Common myeloid progenitor, CD34-positive (primary cell): Measurements from ENCODE around the gene LOXL1.

ENCODE experiments used
- CTCF ChIA-PET: fragments of 350-600 bp; sonication (Branson Sonifier 250); formaldehyde crosslinking; loops from one replicate; lab custom pipeline; 2021; ENCODE audit warnings: antibody characterized with exemption; lab: Charles Lee
- POLR2A ChIA-PET: fragments of 350-600 bp; sonication (Branson Sonifier 250); formaldehyde crosslinking; loops from one replicate; lab custom pipeline; 2021; ENCODE audit warnings: antibody characterized with exemption; lab: Charles Lee
- DNase-seq, 3 donors: peaks; one replicate each; pipeline versions ENCODE4 v3.0.0 to v3.0.0-alpha.2; 2013
- H3K27ac ChIP-seq, 2 experiments: 1 replicate in 1 of 2; 2 replicates in 1 of 2; pipeline ENCODE4 v1.7.0; 2013; ENCODE audit warnings: inconsistent platforms in 2 of 2, low read length in 2 of 2, mild to moderate bottlenecking in 2 of 2, low read depth in 1 of 2, moderate library complexity in 1 of 2; ENCODE audit not compliant: severe bottlenecking in 2 of 2, insufficient read depth in 1 of 2, poor library complexity in 1 of 2
- H3K27me3 ChIP-seq, 5 experiments: replicated peaks in 2 of 5; 1 replicate in 3 of 5; 2 replicates in 2 of 5; pipeline versions ENCODE4 v1.6.1 to v1.7.0; 2013; ENCODE audit warnings: low read length in 4 of 5, mild to moderate bottlenecking in 2 of 5, moderate library complexity in 2 of 5, inconsistent platforms in 1 of 5; ENCODE audit not compliant: insufficient read depth in 5 of 5, control insufficient read depth in 4 of 5
- H3K36me3 ChIP-seq, 4 experiments: 1 replicate in 2 of 4; 2 replicates in 2 of 4; pipeline versions ENCODE4 v1.6.1 to v1.7.0; 2013; ENCODE audit warnings: low read length in 3 of 4, control low read depth in 1 of 4, mild to moderate bottlenecking in 1 of 4; ENCODE audit not compliant: control insufficient read depth in 4 of 4, insufficient read depth in 4 of 4
- H3K4me1 ChIP-seq, 4 experiments: 1 replicate in 3 of 4; 2 replicates in 1 of 4; pipeline versions ENCODE4 v1.6.1 to v1.7.1; 2013; ENCODE audit warnings: low read length in 3 of 4, mild to moderate bottlenecking in 3 of 4, control low read depth in 1 of 4, inconsistent platforms in 1 of 4, moderate library complexity in 1 of 4; ENCODE audit not compliant: control insufficient read depth in 4 of 4, insufficient read depth in 4 of 4; ENCODE audit errors: control extremely low read depth in 1 of 4
- H3K4me3 ChIP-seq, 7 experiments: 1 replicate in 4 of 7; 2 replicates in 3 of 7; pipeline versions ENCODE4 v1.5.1 to v1.7.0; 2013; ENCODE audit warnings: mild to moderate bottlenecking in 7 of 7, low read length in 6 of 7, moderate library complexity in 6 of 7, inconsistent platforms in 2 of 7, low read depth in 2 of 7, control low read depth in 1 of 7; ENCODE audit not compliant: insufficient read depth in 4 of 7, control insufficient read depth in 1 of 7; ENCODE audit errors: extremely low read depth in 1 of 7
- H3K9me3 ChIP-seq, 5 experiments: 1 replicate in 4 of 5; 2 replicates in 1 of 5; pipeline versions ENCODE4 v1.6.1 to v1.7.1; 2013; ENCODE audit warnings: low read length in 4 of 5, mild to moderate bottlenecking in 2 of 5, inconsistent platforms in 1 of 5, low read depth in 1 of 5, moderate library complexity in 1 of 5; ENCODE audit not compliant: control insufficient read depth in 4 of 5, insufficient read depth in 2 of 5; ENCODE audit errors: control extremely low read depth in 1 of 5
- WGBS: methylation state at CpG from one replicate; pipeline ENCODE4 v1.1.5; 2013; ENCODE audit not compliant: insufficient coverage; 5-methylcytosine and 5-hydroxymethylcytosine counted together

LOXL1 gene

GRCh38 chr15:73981761-73982221 is 55.5 kb downstream of the LOXL1 start:
- POLR2A ChIA-PET: no interaction called here
- DNase-seq: no peak
- H3K27ac ChIP-seq: peak overlapping the region; percentile 36 to 82
- no peaks in the 10 kb centered on the region for H3K27me3 ChIP-seq
- peaks cover 23 to 70% (median 66%) of the 10 kb centered on the region in 4 experiments for H3K4me1 ChIP-seq
- 28% methylated on average over 3 of the region's 5 CpGs for WGBS
- peak overlapping the region in 3 of 7 experiments; percentile 37 to 62 (median 59) for H3K4me3 ChIP-seq
- CTCF ChIA-PET: interaction anchor here (1.0 to 3.7 kb wide), 3 partner anchors 10 to 67 kb away, joined by 3 to 25 read pairs (median 3); no protein-coding TSS in a partner anchor
- H3K36me3 ChIP-seq: no peaks in the 10 kb centered on the region
- H3K9me3 ChIP-seq: no peaks in the 10 kb centered on the region

GRCh38 chr15:73982222-73982962 is 56.1 kb downstream of the LOXL1 start:
- Histone ChIP-seq H3K27me3 (no peaks in the 10 kb centered on the region), H3K4me3 (peak overlapping the region in 5 of 7 experiments; percentile 8 to 62 (median 42)), H3K4me1 (peaks cover 23 to 75% (median 69%) of the 10 kb centered on the region in 4 experiments), H3K9me3 (no peaks in the 10 kb centered on the region), H3K27ac (peak overlapping the region; percentile 36 to 82), H3K36me3 (no peaks in the 10 kb centered on the region)
- WGBS: 6% methylated on average over 8 of the region's 8 CpGs
- DNase-seq: peak; percentile 83 to 95 (median 93)
- ChIA-PET CTCF (interaction anchor here (1.0 to 3.7 kb wide), 4 partner anchors 8 to 66 kb away, joined by 3 to 25 read pairs (median 4); partner anchors contain the start of gene PML), POLR2A (interaction anchor here (1.0 kb wide), 1 partner anchor 8 kb away, joined by 4 read pairs; no protein-coding TSS in a partner anchor)

GRCh38 chr15:73983211-73983727 is 57.0 kb downstream of the LOXL1 start:
- Histone ChIP-seq H3K4me1 (peaks cover 23 to 84% (median 74%) of the 10 kb centered on the region in 4 experiments), H3K4me3 (peak overlapping the region in 2 of 7 experiments; percentile 19 to 36), H3K27ac (peak overlapping the region in 1 of 2 experiments; percentile 50), H3K36me3 (no peaks in the 10 kb centered on the region), H3K9me3 (no peaks in the 10 kb centered on the region), H3K27me3 (no peaks in the 10 kb centered on the region)
- WGBS: 46% methylated on average over 5 of the region's 10 CpGs
- DNase-seq: no peak
- ChIA-PET POLR2A (interaction anchor here (1.0 kb wide), 1 partner anchor 9 kb away, joined by 4 read pairs; no protein-coding TSS in a partner anchor), CTCF (interaction anchor here (1.0 to 3.7 kb wide), 4 partner anchors 9 to 66 kb away, joined by 3 to 25 read pairs (median 5); partner anchors contain the start of gene PML)

- ChIA-PET POLR2A (no interaction called here), CTCF (interaction anchor here (1.0 to 3.7 kb wide), 4 partner anchors 9 to 65 kb away, joined by 3 to 25 read pairs (median 5); partner anchors contain the start of gene PML)
- Histone ChIP-seq H3K4me1 (peaks cover 23 to 89% (median 77%) of the 10 kb centered on the region in 4 experiments), H3K27ac (peak overlapping the region in 1 of 2 experiments; percentile 57), H3K4me3 (no peak overlapping the region), H3K36me3 (no peaks in the 10 kb centered on the region), H3K27me3 (no peaks in the 10 kb centered on the region), H3K9me3 (no peaks in the 10 kb centered on the region)
- DNase-seq: no peak
- 100% methylated on average over 5 of the region's 9 CpGs for WGBS
Observed at GRCh38 chr15:73983773-73984172, 57.5 kb downstream of the LOXL1 start.

GRCh38 chr15:73984208-73984979 is 58.1 kb downstream of the LOXL1 start:
- Histone ChIP-seq H3K27me3 (no peaks in the 10 kb centered on the region), H3K27ac (peak overlapping the region in 1 of 2 experiments; percentile 57), H3K9me3 (no peaks in the 10 kb centered on the region), H3K4me1 (peaks cover 23 to 90% (median 79%) of the 10 kb centered on the region in 4 experiments), H3K4me3 (peak overlapping the region in 2 of 7 experiments; percentile 11 to 38), H3K36me3 (peaks cover 0 to 1% (median 0%) of the 10 kb centered on the region in 4 experiments)
- 64% methylated on average over 13 of the region's 13 CpGs for WGBS
- ChIA-PET POLR2A (interaction anchor here (0.6 kb wide), 1 partner anchor 10 kb away, joined by 3 read pairs; the partner anchor contains the start of gene PML), CTCF (interaction anchor here (0.6 to 11.1 kb wide), 4 partner anchors 11 to 26 kb away, joined by 3 to 96 read pairs (median 8); partner anchors contain the start of gene PML)
- DNase-seq: no peak

GRCh38 chr15:73985101-73985873 is 59.0 kb downstream of the LOXL1 start:
- H3K36me3 ChIP-seq: peaks cover 0 to 3% (median 0%) of the 10 kb centered on the region in 4 experiments
- ChIA-PET CTCF (interaction anchor here (0.6 to 11.1 kb wide), 7 partner anchors 10 to 34 kb away, joined by 3 to 96 read pairs (median 3); partner anchors contain the start of gene PML), POLR2A (interaction anchor here (0.6 kb wide), 1 partner anchor 9 kb away, joined by 3 read pairs; the partner anchor contains the start of gene PML)
- no peaks in the 10 kb centered on the region for H3K9me3 ChIP-seq
- no peaks in the 10 kb centered on the region for H3K27me3 ChIP-seq
- H3K4me3 ChIP-seq: peak overlapping the region in 2 of 7 experiments; percentile 8 to 38
- H3K27ac ChIP-seq: no peak overlapping the region
- 68% methylated on average over 10 of the region's 13 CpGs for WGBS
- H3K4me1 ChIP-seq: peaks cover 23 to 85% (median 79%) of the 10 kb centered on the region in 4 experiments
- peak in 1 of 3 donors; percentile 45 for DNase-seq
